Mucosa of descending colon (tissue), 3 donors: ENCODE results near the gene LOXHD1. TPM values are rescaled to one million over a fixed set of nuclear protein-coding genes. Genes with fewer than 3 reads are reported as not detected.

Source experiments
- ATAC-seq: fragments of 200-7000 bp; cut with Tn5 transposase; one replicate; pipeline ENCODE4 v1.9.1; 2020; ENCODE audit warnings: mild to moderate bottlenecking, moderate library complexity
- DNase-seq, 3 donors: peaks; one replicate each; pipeline ENCODE4 v3.0.0-alpha.2; 2020
- H3K36me3 ChIP-seq: fragments of 200-600 bp; one replicate; pipeline ENCODE4 v1.8.0; 2021; ENCODE audit warnings: low read depth, mild to moderate bottlenecking
- H3K4me1 ChIP-seq: fragments of 200-600 bp; one replicate; pipeline ENCODE4 v1.8.0; 2021; ENCODE audit warnings: low read depth, mild to moderate bottlenecking
- H3K4me3 ChIP-seq: fragments of 200-600 bp; one replicate; pipeline ENCODE4 v1.8.0; 2021; ENCODE audit warnings: mild to moderate bottlenecking
- H3K9me3 ChIP-seq: fragments of 200-600 bp; one replicate; pipeline ENCODE4 v1.8.0; 2021; ENCODE audit warnings: mild to moderate bottlenecking
- intact Hi-C, 2 donors: fragments of 100-400 bp; cut with DNase I in 1 of 2; cut with micrococcal nuclease in 1 of 2; formaldehyde crosslinking; loops; one replicate each; pipeline versions ENCODE4 v1.11.0 to v1.11.1; 2022; cut with DNase I, micrococcal nuclease
- total RNA-seq, 3 donors: library from RNA; stranded (reverse); fragmentation: NEBNext Ultra II Directional in 2 of 3; extraction: Animal tissue kit (Norgen Biotek cat#: 25700) in 2 of 3; gene quantifications; one replicate each; pipeline versions ENCODE4 v1.2.1 to v1.2.4, GENCODE V29; 2021 to 2023
- TF ChIP-seq, protein P1 (sequence below): fragments of 200-600 bp; IDR thresholded peaks from one replicate; pipeline ENCODE4 v1.8.0; 2022; ENCODE audit warnings: antibody characterized with exemption, mild to moderate bottlenecking
- donor health status: DM: no; HTN: no; CAD: no; lungs with moderate emphysema.
- donor health status: DM: no; HTN: no; CAD: no.
- donor health status: DM: no; HTN: yes; CAD: no.

Gene LOXHD1
- total RNA-seq, 3 donors from 2014 or later = 0.06 TPM; not detected in 2

DNA sequence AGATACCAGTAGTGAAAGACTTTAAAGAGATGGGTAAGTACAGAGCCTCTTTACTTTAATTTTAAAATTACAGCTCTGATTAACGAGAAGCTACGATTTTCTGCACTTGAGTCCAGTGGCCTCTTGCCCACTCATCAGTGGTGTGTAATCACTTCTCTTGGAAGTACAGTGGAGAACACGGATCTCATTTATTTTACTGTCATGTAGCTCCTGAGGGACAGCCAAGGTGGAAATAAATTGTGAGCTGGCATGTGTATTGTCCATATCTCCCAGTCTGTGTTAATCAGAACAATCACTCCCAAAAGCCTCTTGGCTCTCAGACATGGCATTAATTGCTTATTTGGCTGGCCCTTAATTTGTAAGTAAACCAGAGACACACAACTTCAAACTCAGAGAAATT lies 69.4 kb downstream of the LOXHD1 start:
- DNase-seq (no peak), ATAC-seq (no peak)
- H3K4me3 ChIP-seq = no peak overlapping the region
- intact Hi-C loops = no loop called here
- no peaks in the 10 kb centered on the region for H3K4me1 ChIP-seq
- no peaks in the 10 kb centered on the region for H3K9me3 ChIP-seq
- no peaks in the 10 kb centered on the region for H3K36me3 ChIP-seq
- TF ChIP-seq, protein P1, sequence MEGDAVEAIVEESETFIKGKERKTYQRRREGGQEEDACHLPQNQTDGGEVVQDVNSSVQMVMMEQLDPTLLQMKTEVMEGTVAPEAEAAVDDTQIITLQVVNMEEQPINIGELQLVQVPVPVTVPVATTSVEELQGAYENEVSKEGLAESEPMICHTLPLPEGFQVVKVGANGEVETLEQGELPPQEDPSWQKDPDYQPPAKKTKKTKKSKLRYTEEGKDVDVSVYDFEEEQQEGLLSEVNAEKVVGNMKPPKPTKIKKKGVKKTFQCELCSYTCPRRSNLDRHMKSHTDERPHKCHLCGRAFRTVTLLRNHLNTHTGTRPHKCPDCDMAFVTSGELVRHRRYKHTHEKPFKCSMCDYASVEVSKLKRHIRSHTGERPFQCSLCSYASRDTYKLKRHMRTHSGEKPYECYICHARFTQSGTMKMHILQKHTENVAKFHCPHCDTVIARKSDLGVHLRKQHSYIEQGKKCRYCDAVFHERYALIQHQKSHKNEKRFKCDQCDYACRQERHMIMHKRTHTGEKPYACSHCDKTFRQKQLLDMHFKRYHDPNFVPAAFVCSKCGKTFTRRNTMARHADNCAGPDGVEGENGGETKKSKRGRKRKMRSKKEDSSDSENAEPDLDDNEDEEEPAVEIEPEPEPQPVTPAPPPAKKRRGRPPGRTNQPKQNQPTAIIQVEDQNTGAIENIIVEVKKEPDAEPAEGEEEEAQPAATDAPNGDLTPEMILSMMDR = no peak

DNA sequence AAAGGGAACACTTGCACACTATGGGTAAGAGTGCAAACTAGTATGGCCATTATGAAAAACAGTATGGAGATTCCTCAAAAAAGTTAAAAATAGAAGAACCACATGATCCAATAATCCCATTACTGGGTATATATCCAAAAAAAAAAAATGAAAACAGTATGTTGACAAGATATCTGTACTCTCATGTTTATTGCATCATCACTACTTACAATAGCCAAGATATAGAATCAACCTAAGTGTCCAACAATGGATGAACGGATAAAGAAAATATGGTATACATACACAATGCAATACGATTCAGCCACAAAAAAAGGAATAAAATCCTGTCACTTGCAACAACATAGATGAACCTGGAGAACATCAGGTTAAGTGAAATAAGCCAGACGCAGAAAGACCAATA lies 73.3 kb downstream of the LOXHD1 start:
- H3K36me3 ChIP-seq = no peaks in the 10 kb centered on the region
- intact Hi-C loops = no loop called here
- DNase-seq (no peak), ATAC-seq (no peak)
- H3K9me3 ChIP-seq = peaks cover 5% of the 10 kb centered on the region
- no peaks in the 10 kb centered on the region for H3K4me1 ChIP-seq
- no peak overlapping the region for H3K4me3 ChIP-seq
- TF ChIP-seq, protein P1 = no peak

DNA sequence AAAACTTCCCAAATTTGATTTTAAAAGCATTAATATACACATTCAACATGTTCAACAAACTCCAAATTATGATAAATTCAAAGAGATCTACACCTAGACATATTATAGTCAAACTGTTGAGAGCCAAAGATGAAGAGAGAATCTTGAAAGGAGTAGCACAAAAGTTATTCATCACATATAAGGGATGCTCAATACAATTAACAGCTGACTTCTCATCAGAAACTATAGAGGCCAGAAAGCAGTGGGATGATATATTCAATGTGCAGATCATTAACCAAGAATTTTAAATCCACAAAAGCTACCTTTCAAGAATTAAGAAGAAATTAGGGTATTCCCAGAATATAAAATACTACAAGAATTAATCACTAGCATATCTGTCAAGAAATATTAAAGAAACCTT lies 75.4 kb downstream of the LOXHD1 start:
- no peak for ATAC-seq
- Histone ChIP-seq H3K9me3 (peaks cover 5% of the 10 kb centered on the region), H3K4me1 (no peaks in the 10 kb centered on the region), H3K4me3 (no peak overlapping the region), H3K36me3 (no peaks in the 10 kb centered on the region)
- DNase-seq = no peak
- TF ChIP-seq, protein P1 = no peak
- intact Hi-C loops = no loop called here

DNA sequence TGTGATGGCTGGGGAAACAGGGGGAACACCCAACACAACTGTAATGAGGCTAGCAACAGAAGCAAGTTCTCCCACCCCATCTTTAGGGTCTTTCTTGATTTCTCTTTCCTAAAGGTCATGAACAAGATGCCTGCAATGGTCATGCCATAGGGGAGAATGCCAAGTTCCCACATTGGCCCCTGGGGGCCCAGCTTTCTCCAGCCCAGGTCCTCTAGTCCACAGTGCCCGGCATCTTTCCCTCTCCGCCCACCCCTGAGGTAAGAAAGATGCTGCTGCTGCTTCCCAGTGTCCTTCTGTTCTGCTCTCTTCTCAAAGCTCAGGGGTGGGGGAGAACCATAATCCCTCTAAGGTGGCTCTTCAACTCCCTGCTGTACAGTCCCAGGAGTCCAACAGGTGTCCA lies 78.0 kb downstream of the LOXHD1 start:
- no peak for DNase-seq
- TF ChIP-seq, protein P1 = no peak
- H3K36me3 ChIP-seq = no peaks in the 10 kb centered on the region
- no peaks in the 10 kb centered on the region for H3K4me1 ChIP-seq
- intact Hi-C loops = no loop called here
- ATAC-seq = no peak
- H3K9me3 ChIP-seq = peaks cover 5% of the 10 kb centered on the region
- no peak overlapping the region for H3K4me3 ChIP-seq

DNA sequence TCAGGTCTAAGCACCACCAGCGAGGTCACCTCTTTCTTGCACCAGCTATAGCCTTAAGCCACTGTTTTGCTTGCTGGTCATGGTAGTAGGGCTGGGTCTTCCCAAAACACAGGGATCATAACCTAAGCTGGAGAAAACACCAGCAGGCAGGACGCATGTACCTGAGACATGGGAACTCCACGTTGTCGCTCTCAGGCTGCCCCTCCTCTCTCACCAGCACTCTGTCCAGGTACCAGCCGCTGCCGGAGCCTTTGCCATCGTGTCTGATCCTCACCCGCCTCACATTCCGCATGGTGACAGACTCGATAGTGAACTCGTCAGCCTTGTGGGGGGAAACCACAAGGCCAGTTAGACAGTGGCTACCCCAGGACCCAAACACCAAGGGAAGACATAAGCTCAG lies 79.5 kb downstream of the LOXHD1 start:
- ATAC-seq (no peak), DNase-seq (no peak)
- intact Hi-C loops = no loop called here
- Histone ChIP-seq H3K9me3 (peaks cover 5% of the 10 kb centered on the region), H3K4me1 (no peaks in the 10 kb centered on the region), H3K4me3 (no peak overlapping the region), H3K36me3 (no peaks in the 10 kb centered on the region)
- TF ChIP-seq, protein P1 = no peak

DNA sequence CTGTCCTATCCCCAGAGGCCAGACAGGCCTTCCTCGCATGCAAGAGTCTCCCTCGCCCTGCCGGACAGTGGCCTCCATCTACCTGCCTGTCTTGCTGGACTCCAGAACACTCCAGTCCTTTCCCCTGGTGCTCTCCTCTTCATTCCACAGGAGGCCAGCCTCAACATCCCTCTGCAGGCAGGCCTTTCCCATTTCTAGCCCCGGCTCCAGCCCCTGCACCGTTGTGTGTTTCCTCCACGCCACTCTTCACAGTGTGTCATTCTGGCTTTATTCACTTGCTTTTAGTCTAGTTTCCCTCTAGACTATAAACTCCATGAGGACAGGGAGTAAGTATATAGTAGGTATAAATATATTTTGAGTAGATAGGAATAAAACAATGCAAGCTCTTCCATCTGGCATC lies 81.2 kb downstream of the LOXHD1 start:
- no peak for DNase-seq
- TF ChIP-seq, protein P1 = no peak
- intact Hi-C loops = no loop called here

More for the DNA sequence above, 81.2 kb downstream of the LOXHD1 start:
- Histone ChIP-seq H3K9me3 (no peaks in the 10 kb centered on the region), H3K4me1 (no peaks in the 10 kb centered on the region), H3K36me3 (no peaks in the 10 kb centered on the region), H3K4me3 (no peak overlapping the region)
- no peak for ATAC-seq
